WI38 (cell line): ENCODE measurements around the gene NT5C3A.

Source experiments
- H3K4me3 ChIP-seq: 2 replicates; pipeline ENCODE4 v1.5.1; 2011; ENCODE audit warnings: low read depth, mild to moderate bottlenecking, control low read depth, low read length
- CTCF ChIP-seq: IDR thresholded peaks from 2 replicates; pipeline ENCODE4 v1.5.1; 2012; ENCODE audit warnings: low read depth, mild to moderate bottlenecking, control low read depth, low read length

The NT5C3A gene

GRCh38 chr7:33050535-33051318 is 11.8 kb downstream of the NT5C3A start:
- no peak overlapping the region for H3K4me3 ChIP-seq
- TF ChIP-seq CTCF: peak; percentile 22; the same call in 1 of the 2 replicates

GRCh38 chr7:33048704-33049103 is 13.9 kb downstream of the NT5C3A start:
- H3K4me3 ChIP-seq: no peak overlapping the region
- no peak for TF ChIP-seq CTCF

- no peak for TF ChIP-seq CTCF
- H3K4me3 ChIP-seq: no peak overlapping the region
These were observed 14.3 kb downstream of the NT5C3A start for GRCh38 chr7:33048257-33048656.

- H3K4me3 ChIP-seq: no peak overlapping the region
- no peak for TF ChIP-seq CTCF
These were observed 17.6 kb downstream of the NT5C3A start for GRCh38 chr7:33044986-33045385.

- TF ChIP-seq CTCF: no peak
- no peak overlapping the region for H3K4me3 ChIP-seq
These were observed 18.2 kb downstream of the NT5C3A start for GRCh38 chr7:33044401-33044718.

- no peak for TF ChIP-seq CTCF
- H3K4me3 ChIP-seq: no peak overlapping the region
These were observed 18.8 kb downstream of the NT5C3A start for GRCh38 chr7:33043501-33044400.
